T1000 (cell line): ENCODE results near the gene ATP11A.

Experiments used
- DNase-seq: peaks from one replicate; lab custom pipeline; 2025; ENCODE audit warnings: mixed read lengths; lab: John Stamatoyannopoulos, UW

Gene ATP11A

DNA sequence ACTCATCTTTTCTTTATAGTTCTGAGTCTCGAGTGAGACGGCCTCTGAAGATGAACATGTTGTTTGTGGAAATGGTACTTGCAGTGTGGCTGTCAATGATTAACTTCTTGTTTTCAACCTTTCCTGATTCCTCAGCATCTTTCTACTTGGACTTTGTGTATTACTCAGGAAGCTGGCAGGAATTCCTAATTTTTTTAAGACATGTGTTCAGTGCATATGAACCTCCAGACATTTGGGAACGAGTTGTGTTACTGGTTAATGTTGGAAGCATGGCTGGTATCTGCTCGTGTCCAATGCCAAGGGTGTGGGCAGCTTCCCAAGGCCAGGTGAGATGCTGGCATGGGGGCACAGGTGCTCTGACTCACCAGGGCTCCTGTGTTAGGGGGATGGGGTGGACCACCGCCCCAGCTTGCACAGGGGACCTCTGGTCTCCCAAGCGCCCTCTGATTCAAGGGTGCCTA, 218.1 kb downstream of the ATP11A start:
- no peak for DNase-seq

DNA sequence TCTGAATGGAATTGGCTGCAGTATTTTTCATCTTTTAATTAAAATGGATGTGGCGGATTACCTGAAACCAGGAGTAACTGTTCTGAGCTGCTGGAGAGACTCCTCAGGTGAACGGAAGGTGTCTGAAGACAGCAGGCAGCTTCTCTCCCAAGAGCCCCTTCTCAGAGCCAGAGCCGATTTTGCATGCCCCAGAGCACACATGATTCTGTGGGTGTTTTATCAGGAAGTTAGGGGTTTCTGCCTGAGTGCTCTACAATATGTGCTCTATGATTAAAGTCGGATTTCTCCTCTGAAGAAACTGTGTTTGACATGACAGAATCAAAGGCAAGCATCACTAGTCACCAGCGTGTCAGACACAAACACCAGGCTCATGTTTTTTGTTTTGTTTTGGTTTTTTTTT, 218.5 kb downstream of the ATP11A start:
- no peak for DNase-seq

DNA sequence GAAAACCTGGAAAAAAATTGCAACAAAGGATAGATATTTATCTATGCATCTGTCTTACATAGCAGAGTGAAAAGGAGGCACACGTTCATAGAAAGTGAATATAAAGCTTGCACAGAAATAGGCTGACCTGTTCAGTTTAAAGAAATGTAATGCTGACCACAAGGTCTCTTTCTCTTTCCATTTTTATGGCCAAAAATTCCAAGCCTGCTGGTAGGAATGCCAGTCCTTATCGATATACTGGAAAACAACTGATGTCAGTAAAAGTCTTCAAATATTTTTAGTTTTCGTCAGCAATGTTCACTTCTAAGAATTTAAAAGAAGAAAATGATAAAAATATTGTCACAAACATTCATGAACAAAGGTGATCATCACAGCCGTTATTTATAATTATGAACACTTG, 220.2 kb downstream of the ATP11A start:
- DNase-seq: no peak

- DNase-seq: no peak
Measured at GRCh38 chr13:112910616-112911280, 220.9 kb downstream of the ATP11A start.

DNA sequence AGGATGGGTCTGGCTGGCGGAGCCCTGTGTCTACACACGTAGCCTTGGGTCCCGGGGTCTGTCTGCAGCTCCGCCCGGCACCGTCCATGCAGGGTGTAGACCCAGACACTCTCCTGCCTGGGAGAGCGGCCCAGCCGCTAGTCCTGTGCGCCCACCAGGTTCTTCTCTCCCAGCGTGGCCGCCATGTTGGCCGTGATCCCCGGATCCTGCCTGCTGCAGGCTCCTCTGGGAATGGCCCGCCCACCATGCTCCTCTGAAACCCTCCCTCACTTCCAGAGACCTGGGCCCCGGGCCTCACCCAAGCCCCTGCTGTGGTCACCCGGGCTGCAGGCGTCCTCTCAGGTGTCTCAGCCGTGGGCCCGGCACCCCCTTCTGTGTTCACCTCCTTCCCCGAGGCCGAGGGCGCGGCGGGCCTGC, 221.5 kb downstream of the ATP11A start:
- no peak for DNase-seq

DNA sequence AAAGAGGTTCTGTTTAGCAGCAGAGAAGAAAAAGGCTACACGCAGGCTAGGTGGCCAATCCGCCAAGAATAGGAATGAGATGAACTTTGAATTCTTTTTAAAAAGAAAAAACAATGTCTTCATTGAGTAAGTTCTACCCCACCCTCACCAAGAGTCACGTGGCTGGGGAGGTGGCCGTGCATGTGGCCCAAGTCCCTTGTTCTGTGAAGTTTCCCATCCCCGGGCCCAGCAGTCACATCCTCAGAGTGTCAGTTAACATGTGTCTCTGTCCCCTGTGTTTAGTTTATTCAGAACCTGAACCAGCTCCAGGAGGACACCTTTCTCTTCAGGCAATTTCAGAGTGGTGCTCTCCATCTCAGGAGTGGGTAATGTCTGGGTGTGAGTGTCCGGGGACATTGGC, 222.0 kb downstream of the ATP11A start:
- DNase-seq: no peak

DNA sequence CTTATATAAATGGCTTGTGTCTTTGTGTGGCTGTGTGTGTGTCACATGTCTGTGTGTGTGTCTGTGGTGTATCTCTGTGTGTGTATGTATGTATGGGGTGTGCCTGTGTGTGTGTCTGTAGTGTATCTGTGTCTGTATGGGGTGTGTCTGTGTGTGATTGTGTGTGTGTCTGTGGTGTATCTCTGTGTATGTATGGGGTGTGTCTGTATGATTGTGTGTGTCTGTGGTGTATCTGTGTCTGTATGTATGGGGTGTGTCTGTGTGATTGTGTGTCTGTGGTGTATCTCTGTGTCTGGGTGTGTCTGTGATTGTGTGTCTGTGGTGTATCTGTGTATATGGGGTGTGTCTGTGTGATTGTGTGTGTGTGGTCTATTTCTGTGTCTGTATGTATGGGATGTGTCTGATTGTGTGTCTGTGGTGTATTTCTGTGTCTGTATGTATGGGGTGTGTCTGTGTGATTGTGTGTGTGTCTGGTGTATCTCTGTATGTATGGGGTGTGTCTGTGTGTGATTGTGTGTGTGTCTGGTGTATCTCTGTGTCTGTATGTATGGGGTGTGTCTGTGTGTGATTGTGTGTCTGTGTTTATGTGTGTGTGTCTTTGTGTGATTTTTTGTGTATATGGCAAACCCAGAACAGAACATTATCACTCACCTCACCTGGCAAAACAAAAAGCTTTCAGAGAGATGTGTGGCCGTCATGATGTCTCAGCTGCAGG, 223.0 kb downstream of the ATP11A start:
- DNase-seq: no peak

DNA sequence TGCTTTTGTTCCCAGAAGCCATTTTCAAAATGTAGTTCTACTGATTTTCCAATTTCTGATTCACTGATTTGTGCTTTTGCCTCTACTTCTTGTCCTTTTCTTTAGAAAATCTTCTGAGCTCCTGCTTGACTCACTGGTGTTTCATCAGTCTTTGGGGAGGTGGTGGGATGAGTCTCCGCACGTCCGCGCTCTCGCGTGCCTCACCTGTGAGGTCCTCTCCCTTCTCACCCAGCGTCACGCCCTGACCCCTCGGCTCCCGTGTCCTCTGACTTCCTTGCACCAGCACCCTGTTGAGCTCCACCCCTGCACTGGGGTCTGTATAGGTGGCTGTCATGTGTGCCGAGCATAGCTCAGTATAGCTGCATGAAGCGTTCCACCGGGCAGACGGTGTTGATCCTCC, 226.5 kb downstream of the ATP11A start:
- no peak for DNase-seq

GRCh38 chr13:112917056-112917664, 227.3 kb downstream of the ATP11A start:
- no peak for DNase-seq

GRCh38 chr13:112917737-112918136, 227.9 kb downstream of the ATP11A start:
- DNase-seq: no peak

DNA sequence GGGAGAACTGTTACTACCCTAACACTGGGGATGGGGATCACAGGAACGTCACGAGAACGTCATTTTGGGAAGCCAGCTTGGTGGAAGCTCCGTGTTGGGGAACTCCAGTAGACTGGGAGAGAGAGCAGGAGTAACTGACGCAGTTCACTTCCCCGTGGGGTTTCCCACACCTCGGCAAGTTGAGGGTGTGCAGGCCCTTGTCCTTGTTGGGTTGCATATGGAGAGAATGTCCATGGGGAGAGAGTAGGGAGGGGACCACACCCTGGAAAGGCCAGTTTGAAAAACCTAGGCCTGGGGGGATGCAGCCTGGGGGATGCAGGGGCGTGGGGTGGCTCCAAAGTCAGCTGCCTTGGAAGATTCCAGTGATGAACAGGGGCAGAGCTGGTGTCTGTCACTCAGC, 228.4 kb downstream of the ATP11A start:
- no peak for DNase-seq

GRCh38 chr13:112918746-112919145, 228.9 kb downstream of the ATP11A start:
- DNase-seq: no peak

GRCh38 chr13:112923962-112924361, 234.1 kb downstream of the ATP11A start:
- no peak for DNase-seq

GRCh38 chr13:112924365-112924764, 234.5 kb downstream of the ATP11A start:
- no peak for DNase-seq

GRCh38 chr13:112926003-112926402, 236.2 kb downstream of the ATP11A start:
- DNase-seq: no peak

DNA sequence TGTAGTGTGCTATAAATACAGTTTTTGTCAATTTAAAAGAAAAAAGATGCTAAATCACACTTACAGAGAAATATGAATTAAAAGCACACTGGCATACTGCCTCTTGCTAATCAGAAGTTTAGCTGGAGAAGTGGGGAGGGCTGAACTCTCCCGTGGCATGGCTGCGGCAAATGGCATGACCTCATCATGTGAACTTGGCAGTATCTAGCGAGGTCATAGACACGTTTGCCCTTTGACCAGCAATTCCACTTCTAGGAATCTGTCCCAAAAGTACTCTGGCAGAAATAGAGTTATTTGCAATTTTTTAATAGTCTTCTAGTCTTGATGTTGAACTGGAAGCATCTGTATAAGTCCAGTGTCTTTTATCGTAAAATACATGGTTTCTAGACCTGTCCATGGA, 237.2 kb downstream of the ATP11A start:
- no peak for DNase-seq

DNA sequence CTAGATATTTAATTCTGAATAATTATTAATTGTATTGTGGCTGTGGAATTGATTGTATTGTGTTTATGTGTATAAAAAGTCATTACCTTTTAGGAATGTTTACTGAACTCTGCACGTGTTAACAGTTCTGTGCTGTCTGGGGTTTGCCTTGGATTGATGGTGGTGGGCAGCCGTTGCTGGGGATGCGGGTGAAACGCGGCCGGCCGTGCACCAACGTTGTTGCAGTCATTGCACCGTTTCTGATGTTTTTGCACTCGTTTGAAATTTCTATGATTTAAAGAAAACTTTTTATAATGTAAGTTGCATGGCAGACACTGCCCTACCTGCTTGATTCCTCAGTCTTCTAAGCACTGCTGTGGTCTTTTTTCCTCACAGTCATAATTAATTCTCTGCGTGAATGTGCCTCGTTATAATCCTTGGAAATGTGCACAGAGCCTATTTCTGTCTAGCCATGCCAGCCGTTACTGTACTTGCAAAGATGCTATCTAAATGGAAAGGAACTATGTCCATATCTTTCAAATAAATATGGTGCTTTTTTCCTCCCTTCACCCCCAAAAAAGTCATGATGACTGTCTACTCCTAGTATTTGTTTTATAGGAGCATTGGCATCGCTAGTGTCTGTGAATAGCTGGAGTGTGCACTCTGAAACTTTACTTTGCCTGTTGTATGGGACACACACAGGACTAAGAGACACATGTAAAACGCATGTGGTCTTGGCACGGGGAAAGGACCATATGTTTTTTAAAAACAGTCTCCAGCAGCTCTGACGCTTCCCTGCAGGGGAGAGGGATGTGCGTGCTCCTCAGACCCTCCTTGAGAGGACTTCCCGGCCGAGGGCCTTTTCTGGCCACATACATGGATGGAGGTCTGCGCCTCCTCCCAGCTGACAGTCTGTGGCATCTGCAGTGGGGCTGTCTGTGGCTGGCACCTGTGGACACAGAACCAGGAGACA, 238.5 kb downstream of the ATP11A start:
- no peak for DNase-seq

GRCh38 chr13:112928972-112929782, 239.3 kb downstream of the ATP11A start:
- DNase-seq: no peak

GRCh38 chr13:112929783-112930055, 239.9 kb downstream of the ATP11A start:
- no peak for DNase-seq

DNA sequence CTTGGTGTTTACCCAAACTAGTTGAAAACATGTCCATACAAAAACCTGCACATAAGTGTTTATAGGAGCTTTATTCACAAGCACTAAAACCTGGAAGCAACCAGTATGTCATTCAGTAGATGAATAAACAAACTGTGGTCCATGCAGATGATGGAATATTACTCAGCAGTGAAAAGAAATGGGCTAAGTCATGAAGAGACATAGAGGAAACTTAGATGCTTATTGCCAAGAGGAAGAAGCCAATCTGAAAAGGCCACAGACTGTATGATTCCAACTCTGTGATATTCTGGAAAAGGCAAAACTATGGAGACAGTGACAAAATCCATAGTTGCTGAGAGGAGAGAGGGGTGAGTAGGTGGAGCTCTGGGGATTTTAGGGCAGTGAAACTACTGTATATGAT, 240.4 kb downstream of the ATP11A start:
- no peak for DNase-seq
